ENCODE results near the gene NAB2.
"Not testable (repeated sequence)": the region's sequence is repeated elsewhere in the genome, so short reads cannot be mapped to it uniquely, and the experiment has no call there.

Gene NAB2

DNA sequence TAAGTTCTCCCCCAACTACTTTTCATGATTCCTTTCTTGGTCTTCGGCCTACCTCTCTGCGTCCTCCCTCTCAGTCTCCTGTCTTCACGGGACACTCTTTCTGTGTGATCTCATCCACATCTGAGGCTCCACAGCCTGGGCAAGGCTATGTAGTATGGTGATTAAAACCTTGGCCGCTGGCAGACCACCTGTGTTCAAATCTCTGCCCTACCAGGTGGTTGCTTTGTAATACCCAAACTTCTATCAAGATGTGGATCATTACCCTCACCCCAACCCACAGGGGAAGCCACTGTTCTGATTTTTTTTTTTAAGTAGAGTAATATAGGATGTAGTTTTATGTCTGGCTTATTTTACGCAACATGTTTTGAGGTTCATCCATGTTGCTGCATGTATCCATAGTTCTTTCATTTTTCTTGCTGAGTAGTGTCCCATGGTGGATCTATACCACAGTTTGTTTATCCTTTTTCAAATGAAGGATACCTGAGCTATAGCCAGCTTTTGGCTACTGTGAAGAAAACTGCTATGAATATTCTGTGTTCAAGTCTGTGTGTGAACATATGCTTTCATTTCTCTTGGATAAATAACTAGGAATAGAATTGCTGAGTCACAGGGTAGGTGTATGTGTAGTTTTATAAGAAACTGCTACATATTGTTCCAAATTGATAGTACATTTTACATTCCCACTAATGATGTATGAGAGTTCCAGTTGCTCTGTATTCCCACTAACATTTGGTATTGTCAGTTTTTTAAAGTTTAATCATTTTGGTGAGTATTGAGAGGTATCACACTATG lies 30.6 kb downstream of the NAB2 start:
- no peak for ATAC-seq
- TF ChIP-seq ZNF70 (CRISPR knock-in tag; IDR thresholded peaks at IDR 0.05) (no peak), SNAI2 (CRISPR knock-in tag; IDR thresholded peaks at IDR 0.05) (no peak), ESRRG (CRISPR knock-in tag; IDR thresholded peaks at IDR 0.05) (no peak), PPARA (CRISPR knock-in tag; IDR thresholded peaks at IDR 0.05; ENCODE audit: borderline replicate concordance) (no peak), ZFP30 (CRISPR knock-in tag; IDR thresholded peaks at IDR 0.05) (no peak), GLIS3 (CRISPR knock-in tag; IDR thresholded peaks at IDR 0.05) (no peak), ZNF565 (CRISPR knock-in tag; conservative IDR thresholded peaks at IDR 0.05; ENCODE audit: low read depth) (no peak), PATZ1 (CRISPR knock-in tag; IDR thresholded peaks at IDR 0.05; ENCODE audit: borderline replicate concordance) (no peak), ZC3H10 (CRISPR knock-in tag; IDR thresholded peaks at IDR 0.05) (no peak), POU6F1 (CRISPR knock-in tag; IDR thresholded peaks at IDR 0.05; ENCODE audit: borderline replicate concordance, low read depth) (no peak), TOX (CRISPR knock-in tag; IDR thresholded peaks at IDR 0.05; ENCODE audit: borderline replicate concordance) (no peak), TCF4 (CRISPR knock-in tag; IDR thresholded peaks at IDR 0.05; ENCODE audit: borderline replicate concordance) (no peak), ZNF8 (CRISPR knock-in tag; IDR thresholded peaks at IDR 0.05) (no peak), CSDC2 (CRISPR knock-in tag; IDR thresholded peaks at IDR 0.05) (no peak), ISL1 (CRISPR knock-in tag; IDR thresholded peaks at IDR 0.05) (no peak), OSR1 (CRISPR knock-in tag; IDR thresholded peaks at IDR 0.05) (no peak), ZFP3 (CRISPR knock-in tag; IDR thresholded peaks at IDR 0.05) (no peak), ARNTL (CRISPR knock-in tag; IDR thresholded peaks at IDR 0.05; ENCODE audit: borderline replicate concordance, low read depth) (no peak)
- TF ChIP-seq, protein P1, sequence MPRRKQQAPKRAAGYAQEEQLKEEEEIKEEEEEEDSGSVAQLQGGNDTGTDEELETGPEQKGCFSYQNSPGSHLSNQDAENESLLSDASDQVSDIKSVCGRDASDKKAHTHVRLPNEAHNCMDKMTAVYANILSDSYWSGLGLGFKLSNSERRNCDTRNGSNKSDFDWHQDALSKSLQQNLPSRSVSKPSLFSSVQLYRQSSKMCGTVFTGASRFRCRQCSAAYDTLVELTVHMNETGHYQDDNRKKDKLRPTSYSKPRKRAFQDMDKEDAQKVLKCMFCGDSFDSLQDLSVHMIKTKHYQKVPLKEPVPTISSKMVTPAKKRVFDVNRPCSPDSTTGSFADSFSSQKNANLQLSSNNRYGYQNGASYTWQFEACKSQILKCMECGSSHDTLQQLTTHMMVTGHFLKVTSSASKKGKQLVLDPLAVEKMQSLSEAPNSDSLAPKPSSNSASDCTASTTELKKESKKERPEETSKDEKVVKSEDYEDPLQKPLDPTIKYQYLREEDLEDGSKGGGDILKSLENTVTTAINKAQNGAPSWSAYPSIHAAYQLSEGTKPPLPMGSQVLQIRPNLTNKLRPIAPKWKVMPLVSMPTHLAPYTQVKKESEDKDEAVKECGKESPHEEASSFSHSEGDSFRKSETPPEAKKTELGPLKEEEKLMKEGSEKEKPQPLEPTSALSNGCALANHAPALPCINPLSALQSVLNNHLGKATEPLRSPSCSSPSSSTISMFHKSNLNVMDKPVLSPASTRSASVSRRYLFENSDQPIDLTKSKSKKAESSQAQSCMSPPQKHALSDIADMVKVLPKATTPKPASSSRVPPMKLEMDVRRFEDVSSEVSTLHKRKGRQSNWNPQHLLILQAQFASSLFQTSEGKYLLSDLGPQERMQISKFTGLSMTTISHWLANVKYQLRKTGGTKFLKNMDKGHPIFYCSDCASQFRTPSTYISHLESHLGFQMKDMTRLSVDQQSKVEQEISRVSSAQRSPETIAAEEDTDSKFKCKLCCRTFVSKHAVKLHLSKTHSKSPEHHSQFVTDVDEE (CRISPR knock-in tag; IDR thresholded peaks at IDR 0.05) = no peak

- not testable (repeated sequence) for ATAC-seq
Observed at GRCh38 chr12:57120718-57121117, 31.8 kb downstream of the NAB2 start.

DNA sequence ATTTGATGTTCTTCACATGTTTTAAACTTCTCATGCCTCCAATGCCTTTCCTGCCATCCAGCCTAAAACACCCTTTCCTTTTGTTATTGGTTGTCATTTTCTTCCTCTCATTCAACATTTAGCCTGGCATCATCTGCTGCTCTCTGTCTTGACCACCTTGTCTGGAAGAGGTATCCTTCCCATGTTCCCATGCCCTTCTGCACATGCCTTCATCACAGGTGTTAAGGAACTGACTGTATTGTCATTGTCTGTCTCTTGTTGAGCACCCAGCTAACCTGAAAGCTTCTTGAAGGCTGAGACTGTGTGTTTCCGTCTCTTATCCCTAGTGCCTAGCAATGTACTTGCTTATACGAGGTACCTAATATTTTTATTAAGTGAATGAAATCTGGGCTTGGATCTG lies 34.9 kb downstream of the NAB2 start:
- TF ChIP-seq ZNF8 (CRISPR knock-in tag; IDR thresholded peaks at IDR 0.05) = no peak
- no peak for TF ChIP-seq PATZ1 (CRISPR knock-in tag; IDR thresholded peaks at IDR 0.05; ENCODE audit: borderline replicate concordance)
- no peak for TF ChIP-seq POU6F1 (CRISPR knock-in tag; IDR thresholded peaks at IDR 0.05; ENCODE audit: borderline replicate concordance, low read depth)
- no peak for TF ChIP-seq SNAI2 (CRISPR knock-in tag; IDR thresholded peaks at IDR 0.05)
- TF ChIP-seq PPARA (CRISPR knock-in tag; IDR thresholded peaks at IDR 0.05; ENCODE audit: borderline replicate concordance) = no peak
- ATAC-seq = no peak

Measured in SK-N-SH treated with all-trans-retinoic acid at 6 μM for 48 hours (cell line).